CD4-positive, alpha-beta T cell treated with Interleukin-17A for 4 hours (primary cell): Measurements from ENCODE around the gene ROR1.

Source experiments
- DNase-seq: peaks from one replicate; pipeline ENCODE4 v3.0.0-alpha.2; 2020; ENCODE audit warnings: mixed read lengths

Gene ROR1

DNA sequence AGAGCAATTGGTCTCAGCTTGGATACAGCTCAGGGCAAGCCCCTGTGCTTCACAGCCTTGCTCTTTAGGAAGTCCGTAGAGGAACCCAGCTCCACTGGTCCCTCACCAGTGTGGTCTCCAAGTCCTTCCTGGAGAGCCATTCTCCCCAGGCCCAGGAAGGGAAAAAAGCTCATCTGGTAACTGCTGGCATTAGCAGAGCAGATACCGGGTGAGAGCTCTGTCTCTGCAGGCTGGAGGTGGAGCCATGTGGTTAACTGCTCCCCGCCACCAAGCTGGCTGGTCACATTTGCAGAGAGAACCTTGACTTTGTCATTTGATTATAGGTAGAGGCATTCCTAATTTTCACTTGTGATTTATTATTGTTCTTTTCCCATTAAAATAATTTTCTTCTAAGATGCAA lies 169.6 kb downstream of the ROR1 start:
- no peak for DNase-seq

DNA sequence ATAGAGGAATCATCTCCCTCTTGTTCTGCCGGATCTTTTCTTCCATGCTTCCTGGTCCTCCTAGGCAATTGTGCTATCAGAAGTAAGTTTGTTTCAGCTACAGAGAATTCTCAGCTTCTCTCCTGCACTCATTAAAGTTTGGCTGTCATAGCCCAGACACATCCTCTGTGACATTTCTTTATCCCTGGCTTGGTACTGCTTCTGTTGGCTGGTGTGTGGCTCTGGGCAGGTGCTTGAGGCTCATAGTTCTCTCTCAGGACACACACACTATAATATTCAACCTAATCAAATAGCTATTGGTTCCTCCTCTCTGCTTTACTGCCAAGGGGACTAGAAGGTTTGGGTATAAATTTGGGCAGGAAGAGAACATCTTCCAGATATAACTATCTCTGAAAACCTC lies 172.1 kb downstream of the ROR1 start:
- no peak for DNase-seq

DNA sequence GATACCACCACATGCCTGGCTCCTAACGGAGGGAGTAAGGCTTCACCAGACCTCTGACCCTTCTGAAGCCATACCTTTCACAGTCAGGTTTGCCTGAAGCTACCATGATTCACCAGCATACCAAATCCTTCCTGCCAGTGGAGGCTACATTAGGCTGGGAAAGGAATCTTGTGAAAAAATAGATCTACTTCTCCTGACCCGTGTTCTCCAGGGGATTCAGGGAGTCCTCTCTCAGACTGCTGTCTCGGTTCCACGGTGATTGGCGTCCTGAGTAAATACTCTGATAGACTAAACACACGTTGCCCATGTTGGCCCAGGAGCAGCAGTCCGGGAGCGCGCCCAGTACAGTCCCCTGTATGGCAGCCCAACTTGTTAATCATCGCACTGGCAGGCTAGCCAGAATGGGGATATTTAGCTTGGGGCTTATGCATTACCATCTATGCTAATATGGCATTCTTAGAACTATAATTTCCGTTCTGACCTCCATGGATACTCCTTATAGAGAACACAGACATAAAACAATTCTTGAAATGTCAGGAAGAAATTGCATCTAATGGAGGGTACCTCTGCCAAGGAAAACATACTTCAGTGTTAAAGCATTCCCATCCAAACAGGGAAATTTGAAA lies 173.2 kb downstream of the ROR1 start:
- DNase-seq, result no peak

DNA sequence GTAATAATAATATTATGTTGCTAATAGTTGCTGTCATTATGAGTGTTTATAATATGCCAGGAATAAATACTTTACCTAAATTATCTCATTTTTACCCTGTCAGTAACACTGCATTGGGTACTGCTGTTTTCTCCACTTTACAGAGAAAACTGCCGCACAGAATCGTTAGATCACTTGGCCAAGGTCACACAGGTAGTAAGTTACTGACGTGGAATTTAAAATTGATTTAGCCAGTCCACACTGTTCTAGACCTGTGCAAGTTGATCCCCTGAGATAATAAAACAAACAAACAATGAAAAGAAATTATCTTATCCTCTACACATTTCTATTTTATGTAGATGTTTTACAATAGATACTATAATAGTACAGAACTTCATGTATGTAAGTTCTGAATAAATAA lies 174.1 kb downstream of the ROR1 start:
- DNase-seq, result no peak

DNA sequence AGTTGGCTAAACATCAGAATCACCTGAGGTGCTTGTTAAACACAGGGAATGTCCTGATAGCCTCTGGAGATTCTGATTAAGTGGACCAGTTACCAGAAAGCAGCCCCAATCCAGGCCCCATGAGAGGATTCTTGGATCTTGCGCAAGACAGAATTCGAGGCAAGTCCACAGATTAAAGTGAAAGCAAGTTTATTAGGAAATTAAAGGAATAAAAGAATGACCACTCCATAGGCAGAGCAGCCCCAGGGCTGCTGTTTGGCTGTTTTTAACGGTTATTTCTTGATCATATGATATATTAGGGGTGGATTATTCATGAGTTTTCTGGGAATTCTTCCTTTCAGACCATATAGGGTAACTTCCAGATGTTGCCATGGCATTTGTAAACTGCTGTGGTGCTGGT lies 176.2 kb downstream of the ROR1 start:
- no peak for DNase-seq

DNA sequence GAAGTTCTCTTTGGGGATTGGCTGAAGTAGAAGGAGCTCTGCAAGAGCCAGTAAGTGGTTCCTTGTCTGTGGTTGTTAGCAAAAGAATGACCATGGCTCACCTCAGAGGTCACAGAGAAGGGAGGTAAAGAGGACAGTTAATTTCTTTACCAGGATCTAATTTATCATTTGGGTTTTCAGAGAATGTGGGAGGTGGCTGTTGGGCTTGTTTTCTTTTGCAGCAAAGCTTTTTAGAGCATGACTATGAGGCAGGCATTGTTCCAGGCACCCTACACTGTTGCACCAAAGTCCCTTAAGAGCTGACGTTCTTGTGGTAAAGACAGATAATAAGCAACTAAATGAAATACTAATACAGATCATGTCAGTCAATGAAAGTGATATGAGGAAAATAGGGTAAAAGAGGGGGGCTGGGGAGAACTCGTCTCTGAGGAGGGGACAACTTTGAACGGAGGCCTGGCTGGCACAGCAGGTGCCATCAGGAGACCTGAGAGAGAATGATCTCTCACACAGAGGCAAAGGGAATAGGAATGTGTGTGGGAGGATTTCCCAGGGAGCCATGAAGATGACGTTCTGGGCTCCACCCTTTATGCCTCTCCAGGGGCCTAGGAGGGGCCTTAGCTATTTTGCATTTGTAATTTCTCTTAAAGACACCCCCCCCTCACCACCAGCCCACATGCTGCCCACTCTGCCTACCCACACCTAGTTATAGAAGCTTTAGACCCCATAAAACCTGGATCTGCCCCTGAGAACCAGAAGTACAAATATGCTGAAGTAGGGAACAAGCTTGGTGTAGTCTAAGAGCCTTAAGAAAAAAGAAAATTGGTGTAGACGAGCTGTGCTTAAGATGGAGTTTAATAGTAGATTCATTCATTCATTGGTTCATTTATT lies 177.5 kb downstream of the ROR1 start:
- DNase-seq, result no peak

DNA sequence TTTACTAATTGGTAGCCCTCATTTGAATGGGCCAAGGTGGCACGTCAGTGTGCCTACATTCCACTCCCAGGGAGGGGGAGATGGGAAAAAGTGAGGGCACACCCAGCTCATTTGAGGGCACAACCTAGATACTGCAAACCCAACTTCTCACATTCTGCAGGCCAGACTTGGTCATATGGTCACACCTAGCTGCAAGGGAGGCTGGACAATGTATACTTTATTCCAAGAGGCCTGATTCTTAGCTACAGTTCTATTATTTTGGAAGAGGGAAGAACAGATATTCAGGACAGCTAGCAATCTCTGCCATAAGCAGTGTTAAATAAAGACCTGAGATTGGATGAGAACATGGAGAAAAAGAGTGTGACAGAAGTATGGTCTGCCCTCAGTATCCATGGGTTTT lies 180.4 kb downstream of the ROR1 start:
- no peak for DNase-seq

DNA sequence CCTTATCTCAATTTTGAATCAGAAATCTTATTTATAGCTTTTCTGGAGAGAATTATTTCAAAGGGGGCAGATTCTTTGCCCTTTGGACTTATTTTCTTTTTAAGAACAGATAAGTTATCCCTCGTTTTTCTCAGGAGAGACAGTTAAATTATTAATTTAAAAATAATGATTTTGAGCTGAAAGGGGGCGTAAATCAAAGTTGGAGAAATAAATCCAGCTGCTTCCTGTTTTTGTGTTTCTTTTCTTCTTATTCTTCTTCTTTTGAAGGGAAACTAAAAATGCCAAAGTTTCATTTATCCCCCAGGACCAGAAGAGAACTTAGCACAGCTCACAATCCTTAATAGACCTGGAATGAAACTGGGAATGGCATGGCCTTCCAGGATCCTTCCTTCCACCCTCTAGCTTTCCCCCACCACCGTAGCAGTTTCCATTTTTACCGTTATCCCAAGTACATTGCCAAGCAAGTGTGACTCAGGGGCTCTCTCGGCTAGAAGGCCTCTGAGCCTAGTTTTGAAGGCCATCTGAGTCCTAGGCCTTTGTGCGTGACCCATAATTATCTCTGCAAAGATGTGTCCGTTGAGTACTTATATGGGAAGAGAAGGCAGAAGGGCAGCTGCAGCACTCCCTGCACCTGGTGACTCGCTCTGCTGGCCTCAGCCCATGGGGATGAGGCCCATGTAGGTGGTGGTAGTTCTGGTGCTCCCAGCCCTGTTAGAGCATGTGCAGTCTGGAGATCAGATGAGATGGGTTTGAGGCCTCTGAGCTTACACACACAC lies 181.7 kb downstream of the ROR1 start:
- no peak for DNase-seq

DNA sequence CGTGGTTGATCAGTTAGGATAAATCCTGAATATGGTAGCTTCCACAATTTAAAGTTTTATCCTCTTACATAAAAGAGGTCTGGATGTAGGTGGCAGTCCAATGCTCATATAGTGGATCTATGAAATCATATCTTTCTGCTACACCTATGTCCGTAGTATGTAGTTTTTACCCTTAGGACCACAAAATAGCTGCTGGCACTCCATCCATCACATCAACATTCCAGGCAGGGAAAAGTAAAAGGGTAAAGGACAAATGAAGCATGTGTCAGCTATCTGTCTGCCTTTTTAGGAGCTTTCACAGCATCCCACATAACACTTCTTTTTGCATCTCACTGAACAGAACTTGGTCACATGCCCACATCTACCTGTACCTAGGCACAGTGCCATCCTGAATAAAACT lies 184.7 kb downstream of the ROR1 start:
- no peak for DNase-seq

DNA sequence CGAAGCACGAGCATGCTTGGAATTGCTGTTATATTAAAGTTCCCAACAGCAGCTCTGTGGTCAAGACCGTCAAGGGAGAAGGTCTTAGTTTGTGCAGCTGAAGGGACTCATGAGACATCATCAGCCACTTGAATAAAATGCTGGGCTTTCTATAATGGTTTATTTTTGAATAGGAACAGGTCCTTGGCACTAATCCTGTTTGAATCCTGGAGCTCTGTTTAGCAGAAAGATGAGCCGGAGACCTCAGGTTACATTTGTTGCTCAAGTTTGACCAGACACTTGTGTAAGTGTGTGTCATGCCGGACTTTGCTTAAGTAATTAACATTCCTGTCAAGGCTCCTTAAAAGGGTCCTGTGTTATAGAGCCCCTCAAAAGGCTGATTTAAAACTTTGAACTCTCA lies 186.5 kb downstream of the ROR1 start:
- no peak for DNase-seq

DNA sequence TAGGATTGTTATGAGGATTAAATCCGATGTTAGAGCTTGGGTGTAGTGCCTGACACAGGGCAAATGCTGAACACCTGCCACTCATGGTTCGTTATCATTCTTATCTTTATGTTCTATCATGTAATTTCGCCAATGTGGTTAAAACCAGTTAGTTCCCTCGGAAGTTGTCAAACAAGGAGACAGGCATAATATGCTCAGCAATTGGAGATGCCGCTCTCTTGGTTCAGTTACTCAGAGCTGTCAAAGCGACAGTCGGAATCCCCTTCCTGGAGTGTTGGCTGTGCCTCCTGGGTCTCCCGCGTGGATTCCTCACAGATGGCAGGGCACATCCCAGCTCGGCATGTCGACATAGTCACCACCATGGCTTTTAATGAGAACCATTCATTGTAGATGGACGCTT lies 192.2 kb downstream of the ROR1 start:
- no peak for DNase-seq

DNA sequence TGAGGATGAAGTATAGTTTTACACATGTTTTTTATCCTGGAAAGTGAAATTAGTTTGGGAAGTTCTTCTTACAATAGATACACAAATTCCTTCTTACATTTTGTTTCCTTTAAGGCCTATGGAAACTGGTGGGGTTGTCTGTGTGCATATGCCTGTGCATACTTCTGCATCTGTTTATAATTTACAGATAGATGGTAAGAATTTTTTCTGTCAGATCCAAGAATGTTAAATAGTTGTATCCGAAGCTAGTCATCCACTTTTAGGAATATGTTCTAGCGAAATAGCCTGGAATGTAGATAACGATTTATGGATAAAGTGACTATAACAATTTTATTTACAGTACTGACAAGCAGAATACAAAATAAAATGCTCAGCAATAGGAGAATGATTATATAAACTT lies 194.1 kb downstream of the ROR1 start:
- no peak for DNase-seq

DNA sequence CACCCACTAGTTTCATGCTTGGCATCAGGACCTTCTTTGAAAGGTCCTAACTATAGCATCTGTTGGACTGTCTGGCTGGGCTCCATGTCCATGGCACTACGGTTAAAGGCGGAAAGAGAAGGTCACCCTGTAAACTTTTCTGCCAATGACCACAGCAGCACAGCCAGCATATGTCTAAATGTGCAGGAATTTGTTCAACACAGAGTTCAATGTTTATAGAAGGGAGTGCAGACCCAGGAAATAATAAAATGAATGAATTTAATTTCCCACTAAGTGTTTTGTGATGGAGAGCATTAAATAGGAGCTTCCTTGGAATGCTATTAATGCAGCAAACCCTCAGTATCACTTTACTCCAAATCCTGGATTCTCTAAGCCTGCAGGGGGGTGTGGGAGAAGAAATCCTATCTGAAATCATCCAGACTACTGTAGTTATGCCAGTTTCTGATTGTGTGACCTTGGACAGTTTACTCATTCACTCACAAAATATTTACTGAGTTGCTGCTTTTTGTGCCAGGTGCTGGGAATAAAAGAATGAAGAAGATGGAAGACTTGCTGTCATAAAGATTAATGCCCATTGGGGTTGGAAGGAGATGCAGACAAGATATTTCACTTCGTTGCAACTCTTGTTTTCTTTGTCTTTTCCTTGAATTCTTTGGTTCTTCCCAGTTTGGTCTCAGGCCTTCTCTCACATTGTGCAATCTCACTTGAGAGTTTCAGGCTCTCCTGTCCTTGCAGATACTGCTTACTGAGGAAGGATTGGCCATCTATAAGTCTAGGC lies 195.0 kb downstream of the ROR1 start:
- DNase-seq, result no peak

DNA sequence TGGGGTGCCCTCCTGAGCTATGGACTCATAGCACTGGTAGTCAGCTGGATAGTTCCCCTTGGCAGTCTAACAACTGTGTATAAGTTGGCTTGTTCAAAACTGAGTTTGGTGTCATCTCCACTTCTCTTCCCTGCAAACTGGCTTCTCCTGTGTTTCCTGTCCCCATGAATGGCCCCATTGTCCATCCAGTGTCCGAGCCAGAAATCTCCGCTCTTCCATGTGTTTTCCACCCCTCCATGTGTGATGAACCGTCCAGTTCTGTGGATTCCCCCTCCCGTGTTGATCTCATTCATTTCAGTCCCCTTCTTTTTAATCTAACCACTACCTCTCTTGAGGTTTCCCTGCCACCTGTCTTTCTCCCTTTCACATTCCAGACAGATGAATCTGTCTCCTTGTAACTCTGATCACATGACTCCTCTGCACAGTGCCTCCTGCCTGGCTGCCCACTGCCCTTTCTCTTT lies 195.7 kb downstream of the ROR1 start:
- no peak for DNase-seq

DNA sequence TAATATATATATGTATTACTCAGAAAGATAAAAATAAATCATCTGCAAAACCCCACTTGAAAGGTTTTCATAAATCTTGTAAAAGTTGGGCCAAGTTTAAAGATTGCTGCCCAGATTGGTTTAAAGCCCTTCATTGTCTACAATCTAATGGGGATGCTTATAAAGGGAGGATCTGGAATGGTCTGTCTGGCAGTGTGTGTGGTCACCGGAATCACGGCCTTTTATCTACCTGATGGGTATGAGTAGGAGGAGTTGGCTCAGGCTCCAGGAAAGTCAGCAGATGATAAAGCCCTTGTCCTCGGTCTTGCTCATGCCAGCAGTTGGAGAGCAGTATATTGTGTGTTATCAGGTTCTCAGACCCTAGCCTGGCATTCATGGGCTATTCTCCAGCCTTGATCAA lies 197.7 kb downstream of the ROR1 start:
- no peak for DNase-seq

DNA sequence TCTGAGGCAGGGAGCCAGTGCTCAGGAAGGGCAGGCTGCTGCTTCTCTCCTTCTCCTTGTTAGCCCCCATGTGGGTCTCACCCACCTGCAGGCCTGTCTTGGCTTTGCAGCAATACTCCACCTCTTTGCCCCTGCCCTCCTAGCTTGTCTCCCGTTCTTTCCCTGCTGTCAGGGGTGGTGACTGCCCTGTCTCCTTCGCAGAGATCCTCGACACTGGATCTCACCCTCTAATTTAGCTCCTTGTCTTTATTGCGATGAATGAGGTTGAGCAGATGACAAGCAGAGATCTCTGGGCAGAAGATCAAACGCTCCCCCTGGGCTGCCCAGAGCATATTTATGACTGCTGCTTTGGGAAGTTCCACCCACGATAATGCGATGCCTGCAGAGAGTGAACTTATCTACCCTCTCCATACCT lies 199.2 kb downstream of the ROR1 start:
- no peak for DNase-seq

DNA sequence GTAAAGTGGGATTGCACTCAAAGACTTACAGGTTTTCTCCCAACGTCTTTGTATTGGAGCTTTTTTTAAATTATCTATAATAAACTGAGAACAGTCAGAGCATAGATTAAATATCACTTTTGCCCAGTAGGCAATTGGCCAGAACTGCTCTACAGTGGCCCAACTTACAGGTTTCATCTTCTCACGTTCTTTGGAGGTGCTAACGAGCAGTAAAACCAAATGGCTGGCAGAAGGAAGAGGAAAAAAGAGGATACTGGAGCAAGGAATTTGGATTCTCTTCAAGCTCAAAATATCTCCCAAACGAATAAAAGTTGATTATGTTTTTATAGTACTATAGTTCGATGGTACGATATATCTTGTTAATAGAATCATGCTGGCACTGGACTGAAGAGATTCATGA lies 201.1 kb downstream of the ROR1 start:
- no peak for DNase-seq

DNA sequence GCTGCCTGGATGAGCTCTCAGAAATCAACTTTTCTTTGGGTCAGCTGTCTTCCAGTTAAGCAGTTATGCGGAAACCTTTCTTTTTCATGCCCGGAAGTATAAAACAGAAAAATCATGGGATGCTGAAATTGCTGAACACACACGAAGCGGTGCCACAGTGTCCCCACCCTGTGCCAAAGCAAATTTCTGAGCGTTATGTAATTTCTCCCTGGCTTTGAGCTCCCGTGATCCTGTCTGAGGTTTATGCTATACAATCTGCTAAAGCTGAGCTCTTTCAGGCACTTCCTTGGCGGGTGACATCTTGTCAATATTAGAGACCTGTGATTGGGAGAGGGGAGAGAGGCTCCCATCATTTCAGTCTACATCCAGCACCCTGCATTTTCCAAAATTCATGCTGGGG lies 201.7 kb downstream of the ROR1 start:
- no peak for DNase-seq

DNA sequence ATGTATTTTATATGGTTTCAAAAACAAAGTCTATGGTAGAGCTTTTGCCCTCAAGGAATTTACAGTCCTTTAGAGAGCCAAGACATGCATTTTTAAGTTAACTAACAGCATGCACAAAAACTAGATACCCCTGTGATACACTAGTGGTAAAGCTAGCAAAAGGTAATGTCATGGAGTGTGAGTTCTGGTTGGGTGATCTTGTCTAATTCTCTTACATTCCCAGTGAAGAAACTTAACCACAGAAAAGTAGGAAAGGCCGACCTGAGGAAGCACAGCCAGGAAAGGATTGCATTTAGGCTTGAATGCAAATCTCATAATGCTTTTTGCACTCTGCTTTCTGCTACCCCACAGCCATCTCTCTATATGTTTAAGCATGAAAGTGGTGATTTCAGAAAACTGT lies 202.2 kb downstream of the ROR1 start:
- no peak for DNase-seq

DNA sequence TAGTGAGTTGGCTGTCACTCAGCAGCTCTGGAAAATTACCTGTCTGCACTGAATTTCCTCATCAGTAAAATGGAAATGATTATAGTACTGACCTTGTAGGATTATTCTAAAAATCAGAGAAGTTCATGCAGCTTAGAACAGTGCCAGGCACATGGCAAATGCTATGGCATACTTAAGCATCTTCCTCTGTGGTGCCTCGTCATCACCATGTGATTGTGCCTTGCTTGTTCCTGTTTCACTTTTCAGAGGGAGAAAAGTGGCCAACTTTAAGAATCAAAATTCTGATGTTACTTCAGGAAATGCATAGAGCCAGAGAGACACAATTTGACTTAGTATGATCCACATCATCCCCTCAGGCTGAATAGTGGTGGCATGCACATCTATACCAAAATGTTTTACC lies 203.6 kb downstream of the ROR1 start:
- no peak for DNase-seq

DNA sequence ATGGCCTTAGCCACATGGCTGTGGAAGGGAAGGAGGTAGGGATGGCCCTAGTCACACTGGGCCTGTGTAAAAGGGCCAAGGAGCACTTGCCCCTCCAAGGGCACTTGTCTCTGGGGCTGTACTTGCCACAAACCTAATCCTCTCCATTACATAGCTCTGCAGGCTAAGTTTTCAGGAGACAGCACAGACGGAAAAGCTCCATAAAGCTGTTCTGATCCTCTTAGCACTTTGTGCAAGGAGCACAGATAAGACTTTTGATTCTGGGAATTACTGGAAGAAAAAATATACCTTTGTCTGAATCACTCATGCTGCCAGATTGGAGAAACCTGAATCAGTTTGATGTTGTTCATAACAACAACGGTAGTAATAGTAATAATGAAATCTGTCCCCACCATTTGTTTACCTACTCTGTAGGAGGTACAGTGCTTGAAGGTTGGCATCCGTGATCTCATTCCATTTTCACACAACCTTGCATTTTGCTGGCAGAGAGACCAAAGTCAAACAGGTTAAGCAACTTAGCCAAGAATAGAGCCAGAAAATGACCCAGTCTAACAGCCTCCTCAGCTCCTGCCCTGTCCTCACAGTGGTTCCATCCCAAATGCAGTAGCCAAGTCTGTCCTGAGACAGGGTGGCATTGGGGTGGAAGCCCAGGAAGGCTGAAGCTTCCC lies 207.1 kb downstream of the ROR1 start:
- DNase-seq, result no peak

DNA sequence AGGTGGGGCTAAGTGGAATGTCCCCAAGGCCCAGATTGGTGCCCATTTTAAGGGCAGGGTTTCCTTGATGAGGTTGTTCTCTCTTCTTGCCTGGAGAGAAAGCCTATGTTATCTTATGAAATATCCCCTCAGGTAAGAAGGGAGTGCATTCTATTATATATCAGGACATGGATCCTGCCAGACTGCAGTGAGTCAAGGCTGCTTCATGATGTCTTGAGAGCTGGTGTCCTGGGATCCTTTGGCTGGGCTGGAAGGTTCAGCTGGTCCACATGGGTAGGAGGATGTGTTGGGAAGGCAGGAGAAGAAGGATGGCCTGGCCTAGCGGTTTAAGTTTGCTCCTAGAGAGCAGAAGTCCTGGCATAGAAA lies 207.6 kb downstream of the ROR1 start:
- DNase-seq, result no peak

DNA sequence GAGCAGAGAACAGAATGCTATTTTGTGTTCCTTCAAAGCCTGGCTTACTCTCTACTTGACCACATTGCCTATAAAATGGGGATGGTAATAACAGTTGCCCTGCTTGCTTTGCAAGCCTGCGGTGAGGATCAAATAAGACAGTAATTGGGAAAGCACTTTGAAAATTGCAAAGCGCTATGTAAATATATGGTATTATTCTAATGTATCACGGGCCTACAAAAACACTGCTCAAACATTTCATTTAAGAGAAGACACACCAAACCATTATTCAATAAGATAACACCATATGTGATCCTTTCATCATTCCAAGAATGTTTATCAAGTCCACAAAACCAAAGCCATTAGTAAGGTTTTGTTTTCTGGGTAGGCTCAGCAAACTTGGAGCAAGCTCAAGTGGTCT lies 208.4 kb downstream of the ROR1 start:
- DNase-seq, result no peak
